ENCODE measurements around the gene BICDL1.
"Not testable (repeated sequence)": the region's sequence is repeated elsewhere in the genome, so short reads cannot be mapped to it uniquely, and the experiment has no call there.

The BICDL1 gene

GRCh38 chr12:120000556-120000955 lies 11.5 kb downstream of the BICDL1 start:
- no peak for DNase-seq (ENCODE audit: low read depth)
- no peak overlapping the region for H3K4me3 ChIP-seq (ENCODE audit: low read depth, low read length)
- TF ChIP-seq CTCF (conservative IDR thresholded peaks at IDR 0.05; ENCODE audit: low read depth, low read length) = no peak

GRCh38 chr12:120006258-120006975 lies 17.4 kb downstream of the BICDL1 start:
- TF ChIP-seq CTCF (conservative IDR thresholded peaks at IDR 0.05; ENCODE audit: low read depth, low read length) = no peak
- H3K4me3 ChIP-seq (ENCODE audit: low read depth, low read length) = no peak overlapping the region

GRCh38 chr12:120007272-120007671 lies 18.2 kb downstream of the BICDL1 start:
- TF ChIP-seq CTCF (conservative IDR thresholded peaks at IDR 0.05; ENCODE audit: low read depth, low read length) = no peak
- H3K4me3 ChIP-seq (ENCODE audit: low read depth, low read length) = no peak overlapping the region
- DNase-seq (ENCODE audit: low read depth) = no peak

More at GRCh38 chr12:120006258-120006975, 17.4 kb downstream of the BICDL1 start:
- no peak for DNase-seq (ENCODE audit: low read depth)

GRCh38 chr12:120010661-120011230 lies 21.7 kb downstream of the BICDL1 start:
- no peak for DNase-seq (ENCODE audit: low read depth)
- no peak overlapping the region for H3K4me3 ChIP-seq (ENCODE audit: low read depth, low read length)
- TF ChIP-seq CTCF (conservative IDR thresholded peaks at IDR 0.05; ENCODE audit: low read depth, low read length) = no peak

- DNase-seq (ENCODE audit: low read depth) = peak; percentile 9
- TF ChIP-seq CTCF (conservative IDR thresholded peaks at IDR 0.05; ENCODE audit: low read depth, low read length) = no peak
- H3K4me3 ChIP-seq (ENCODE audit: low read depth, low read length) = no peak overlapping the region
These were observed 23.1 kb downstream of the BICDL1 start for GRCh38 chr12:120012067-120012621.

GRCh38 chr12:120013659-120014380 lies 24.8 kb downstream of the BICDL1 start:
- H3K4me3 ChIP-seq (ENCODE audit: low read depth, low read length) = no peak overlapping the region
- DNase-seq (ENCODE audit: low read depth) = no peak
- TF ChIP-seq CTCF (conservative IDR thresholded peaks at IDR 0.05; ENCODE audit: low read depth, low read length) = no peak

GRCh38 chr12:120014381-120014735 lies 25.3 kb downstream of the BICDL1 start:
- H3K4me3 ChIP-seq (ENCODE audit: low read depth, low read length); DNase-seq (ENCODE audit: low read depth): not testable (repeated sequence)
